Mesendoderm (in vitro differentiated cells): ENCODE measurements around the gene KDM1B. TPM values are rescaled to one million over a fixed set of nuclear protein-coding genes. Genes with fewer than 3 reads are reported as not detected.

Source experiments
- DNase-seq: peaks from one replicate; pipeline ENCODE4 v3.0.0; 2013
- H2AK5ac ChIP-seq: 2 replicates; pipeline ENCODE4 v1.6.1; 2013; ENCODE audit warnings: low read length, inconsistent platforms
- H2BK120ac ChIP-seq: 2 replicates; pipeline ENCODE4 v1.6.1; 2013; ENCODE audit warnings: low read depth, mild to moderate bottlenecking, low read length, moderate library complexity, mixed read lengths
- H2BK15ac ChIP-seq: replicated peaks from 2 replicates; pipeline ENCODE4 v1.6.1; 2013; ENCODE audit warnings: low read depth, mild to moderate bottlenecking, moderate library complexity
- H2BK5ac ChIP-seq: 2 replicates; pipeline ENCODE4 v1.6.1; 2013; ENCODE audit warnings: low read length, inconsistent platforms
- H3K18ac ChIP-seq: 2 replicates; pipeline ENCODE4 v1.6.1; 2013; ENCODE audit warnings: mild to moderate bottlenecking, low read length, mixed read lengths
- H3K23ac ChIP-seq: one replicate; pipeline ENCODE4 v1.6.1; 2013; ENCODE audit warnings: low read length
- H3K27ac ChIP-seq: 2 replicates; pipeline ENCODE4 v1.5.1; 2013; ENCODE audit warnings: low read depth, mild to moderate bottlenecking, inconsistent platforms, low read length, moderate library complexity
- H3K27me3 ChIP-seq: 2 replicates; pipeline ENCODE4 v1.6.1; 2013; ENCODE audit warnings: low read length, control low read depth, mild to moderate bottlenecking, inconsistent platforms; ENCODE audit not compliant: insufficient read depth, poor library complexity
- H3K36me3 ChIP-seq: 2 replicates; pipeline ENCODE4 v1.6.1; 2013; ENCODE audit warnings: low read length, inconsistent platforms; ENCODE audit not compliant: control insufficient read depth, insufficient read depth
- H3K4ac ChIP-seq: one replicate; pipeline ENCODE4 v1.6.1; 2013; ENCODE audit warnings: low read depth, mild to moderate bottlenecking, low read length, moderate library complexity
- H3K4me1 ChIP-seq: 2 replicates; pipeline ENCODE4 v1.6.1; 2013; ENCODE audit warnings: low read depth, low read length, inconsistent platforms; ENCODE audit not compliant: control insufficient read depth
- H3K4me2 ChIP-seq: 2 replicates; pipeline ENCODE4 v1.6.1; 2013; ENCODE audit warnings: low read length
- H3K4me3 ChIP-seq: 2 replicates; pipeline ENCODE4 v1.5.1; 2013; ENCODE audit warnings: mild to moderate bottlenecking, low read length
- H3K56ac ChIP-seq: one replicate; pipeline ENCODE4 v1.6.1; 2013; ENCODE audit warnings: low read length
- H3K79me1 ChIP-seq: 2 replicates; pipeline ENCODE4 v1.6.1; 2013; ENCODE audit warnings: low read length, inconsistent platforms
- H3K79me2 ChIP-seq: 2 replicates; pipeline ENCODE4 v1.6.1; 2013; ENCODE audit warnings: mild to moderate bottlenecking, low read length; ENCODE audit not compliant: control insufficient read depth, insufficient read depth
- H3K9ac ChIP-seq: 2 replicates; pipeline ENCODE4 v1.6.1; 2013; ENCODE audit warnings: low read length, inconsistent platforms
- H4K5ac ChIP-seq: one replicate; pipeline ENCODE4 v1.6.1; 2013; ENCODE audit warnings: low read length
- H4K8ac ChIP-seq: one replicate; pipeline ENCODE4 v1.6.1; 2013; ENCODE audit warnings: low read depth, mild to moderate bottlenecking, control low read depth, low read length, moderate library complexity
- WGBS: extraction: QIAGEN DNeasy Blood & Tissue Kit; methylation state at CpG from one replicate; pipeline ENCODE4 v1.1.7; 2013; ENCODE audit warnings: low lambda C conversion rate, missing lambda C conversion rate; ENCODE audit not compliant: insufficient coverage; ENCODE audit errors: extremely low coverage; 5-methylcytosine and 5-hydroxymethylcytosine counted together
- polyA plus RNA-seq, 2 experiments: library from polyadenylated mRNA; stranded (reverse); fragments of 200-250 nt; gene quantifications; one replicate each; pipeline ENCODE4 v1.2.3, GENCODE V29; 2013

Gene KDM1B, protein sequence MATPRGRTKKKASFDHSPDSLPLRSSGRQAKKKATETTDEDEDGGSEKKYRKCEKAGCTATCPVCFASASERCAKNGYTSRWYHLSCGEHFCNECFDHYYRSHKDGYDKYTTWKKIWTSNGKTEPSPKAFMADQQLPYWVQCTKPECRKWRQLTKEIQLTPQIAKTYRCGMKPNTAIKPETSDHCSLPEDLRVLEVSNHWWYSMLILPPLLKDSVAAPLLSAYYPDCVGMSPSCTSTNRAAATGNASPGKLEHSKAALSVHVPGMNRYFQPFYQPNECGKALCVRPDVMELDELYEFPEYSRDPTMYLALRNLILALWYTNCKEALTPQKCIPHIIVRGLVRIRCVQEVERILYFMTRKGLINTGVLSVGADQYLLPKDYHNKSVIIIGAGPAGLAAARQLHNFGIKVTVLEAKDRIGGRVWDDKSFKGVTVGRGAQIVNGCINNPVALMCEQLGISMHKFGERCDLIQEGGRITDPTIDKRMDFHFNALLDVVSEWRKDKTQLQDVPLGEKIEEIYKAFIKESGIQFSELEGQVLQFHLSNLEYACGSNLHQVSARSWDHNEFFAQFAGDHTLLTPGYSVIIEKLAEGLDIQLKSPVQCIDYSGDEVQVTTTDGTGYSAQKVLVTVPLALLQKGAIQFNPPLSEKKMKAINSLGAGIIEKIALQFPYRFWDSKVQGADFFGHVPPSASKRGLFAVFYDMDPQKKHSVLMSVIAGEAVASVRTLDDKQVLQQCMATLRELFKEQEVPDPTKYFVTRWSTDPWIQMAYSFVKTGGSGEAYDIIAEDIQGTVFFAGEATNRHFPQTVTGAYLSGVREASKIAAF
- 4.8 TPM for polyA plus RNA-seq (2013, experiment 1 of 2)
- polyA plus RNA-seq (2013, experiment 2 of 2), result 4.7 TPM

DNA sequence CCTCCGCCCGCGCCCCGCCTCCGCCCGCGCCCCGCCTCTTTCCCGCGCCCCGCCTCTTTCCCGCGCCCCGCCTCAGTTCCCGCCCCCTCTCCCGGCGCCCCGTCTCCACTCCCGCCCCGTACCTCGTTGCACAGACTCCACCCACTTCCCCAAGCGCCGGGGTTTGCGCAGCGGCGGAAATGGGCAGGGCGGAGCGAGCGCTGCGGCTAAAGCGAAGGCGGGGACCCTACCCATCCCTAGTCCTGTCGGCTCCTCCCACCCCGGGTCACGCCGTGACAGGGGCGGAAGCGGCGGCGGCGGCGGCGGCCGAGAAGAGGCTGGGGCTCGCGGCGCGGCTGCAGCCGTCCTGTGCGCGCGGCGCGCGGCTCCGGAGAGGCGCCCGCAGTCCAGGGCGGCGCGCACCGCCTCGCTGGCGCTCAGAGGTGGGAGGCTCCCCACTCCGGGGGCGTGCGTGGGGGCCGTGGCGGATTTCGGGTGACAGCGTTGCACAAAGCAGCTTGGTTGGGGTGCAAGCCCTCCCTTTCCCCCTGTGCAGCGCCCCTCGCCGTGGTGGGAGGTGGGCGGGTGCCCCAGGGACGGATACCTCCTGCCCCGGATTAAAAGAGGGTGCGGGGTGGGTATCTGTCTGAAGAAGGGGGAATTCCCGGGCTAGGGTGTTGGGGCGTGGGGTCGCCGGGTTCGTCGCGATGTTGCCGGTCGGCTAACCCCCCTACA, at the start of gene KDM1B:
Gene KDM1B, plus strand, starts transcription at position 273 of the 714 bp plus-strand sequence. CDS start 4,474 bp downstream, outside the sequence.
- no peak within 1 kb of the TSS for H2BK15ac ChIP-seq
- H3K27ac ChIP-seq, result peak within 1 kb of the TSS; percentile 83
- peak within 1 kb of the TSS; percentile 98 for H3K18ac ChIP-seq
- H3K79me2 ChIP-seq, result no peaks in the 10 kb centered on the region
- H3K36me3 ChIP-seq, result no peaks in the 10 kb centered on the region
- no peak within 1 kb of the TSS for H2AK5ac ChIP-seq
- DNase-seq, result peak; percentile 99
- no peak within 1 kb of the TSS for H3K23ac ChIP-seq
- peak within 1 kb of the TSS; percentile 79 for H3K4me2 ChIP-seq
- peak within 1 kb of the TSS; percentile 92 for H3K9ac ChIP-seq
- H3K27me3 ChIP-seq, result no peaks in the 10 kb centered on the region
- H4K5ac ChIP-seq, result no peak within 1 kb of the TSS
- H3K56ac ChIP-seq, result peak within 1 kb of the TSS; percentile 94
- peak within 1 kb of the TSS; percentile 97 for H3K4me3 ChIP-seq
- H3K4me1 ChIP-seq, result peaks cover 3% of the 10 kb centered on the region
- H3K79me1 ChIP-seq, result no peaks in the 10 kb centered on the region
- H2BK5ac ChIP-seq, result peak within 1 kb of the TSS; percentile 46
- H2BK120ac ChIP-seq, result peak within 1 kb of the TSS; percentile 39
- WGBS, result no CpG with 5 or more reads among the region's 87 CpGs
- H3K4ac ChIP-seq, result peak within 1 kb of the TSS; percentile 46
- no peak within 1 kb of the TSS for H4K8ac ChIP-seq

DNA sequence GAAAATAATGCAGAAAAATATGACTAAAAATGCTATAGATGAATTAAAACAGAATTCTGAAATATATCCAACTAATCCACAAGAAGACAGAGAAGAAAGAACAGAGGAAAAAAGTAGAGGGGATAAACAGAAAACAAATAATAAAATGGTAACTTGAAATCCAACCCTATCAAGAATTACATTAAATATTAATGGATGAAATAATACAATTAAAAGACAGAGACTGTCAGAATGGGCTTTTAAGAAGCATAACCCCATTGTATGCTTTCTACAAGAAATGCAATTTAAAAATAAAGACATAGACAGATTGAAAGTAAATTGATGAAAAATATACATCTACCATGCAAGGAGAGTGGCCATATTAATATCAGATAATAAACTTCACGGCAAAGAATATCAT, 48.2 kb upstream of the KDM1B start:
- Histone ChIP-seq H3K23ac (no peak overlapping the region), H2BK120ac (no peak overlapping the region), H3K79me2 (no peaks in the 10 kb centered on the region), H4K5ac (no peak overlapping the region), H3K27ac (no peak overlapping the region), H3K4me2 (no peak overlapping the region), H3K27me3 (no peaks in the 10 kb centered on the region), H3K18ac (no peak overlapping the region), H2BK5ac (no peak overlapping the region), H2BK15ac (no peak overlapping the region), H3K56ac (no peak overlapping the region), H3K4me1 (no peaks in the 10 kb centered on the region), H3K4ac (no peak overlapping the region), H2AK5ac (no peak overlapping the region), H3K36me3 (no peaks in the 10 kb centered on the region), H3K79me1 (no peaks in the 10 kb centered on the region), H4K8ac (no peak overlapping the region), H3K9ac (no peak overlapping the region), H3K4me3 (no peak overlapping the region)
- DNase-seq, result no peak
- no CpG with 5 or more reads among the region's 1 CpG for WGBS

DNA sequence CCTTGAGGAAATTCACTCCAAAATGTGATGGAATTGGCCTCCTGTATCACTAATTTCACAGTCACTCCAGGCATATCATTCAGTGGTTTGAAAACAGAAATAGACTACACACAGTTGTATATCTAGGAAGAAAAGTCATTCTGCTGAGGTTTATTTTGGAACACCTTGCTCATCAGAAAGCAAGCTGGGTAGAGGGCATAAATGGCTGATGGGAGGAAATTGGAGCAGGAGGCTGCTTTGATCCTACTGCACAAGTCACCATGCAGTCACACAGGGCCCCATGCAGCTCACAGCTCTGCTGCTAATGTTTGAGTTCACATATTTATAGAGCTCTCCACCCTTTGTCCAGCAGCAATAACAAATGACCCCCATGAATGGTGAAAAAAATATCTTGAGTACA, 45.1 kb upstream of the KDM1B start:
- Histone ChIP-seq H2BK15ac (no peak overlapping the region), H3K23ac (no peak overlapping the region), H3K79me1 (no peaks in the 10 kb centered on the region), H2BK120ac (no peak overlapping the region), H2AK5ac (no peak overlapping the region), H3K18ac (no peak overlapping the region), H3K4me2 (no peak overlapping the region), H3K4ac (no peak overlapping the region), H3K4me1 (no peaks in the 10 kb centered on the region), H3K36me3 (no peaks in the 10 kb centered on the region), H4K5ac (no peak overlapping the region), H3K9ac (no peak overlapping the region), H2BK5ac (no peak overlapping the region), H3K27me3 (no peaks in the 10 kb centered on the region), H4K8ac (no peak overlapping the region), H3K27ac (no peak overlapping the region), H3K56ac (no peak overlapping the region), H3K4me3 (no peak overlapping the region), H3K79me2 (no peaks in the 10 kb centered on the region)
- no peak for DNase-seq

DNA sequence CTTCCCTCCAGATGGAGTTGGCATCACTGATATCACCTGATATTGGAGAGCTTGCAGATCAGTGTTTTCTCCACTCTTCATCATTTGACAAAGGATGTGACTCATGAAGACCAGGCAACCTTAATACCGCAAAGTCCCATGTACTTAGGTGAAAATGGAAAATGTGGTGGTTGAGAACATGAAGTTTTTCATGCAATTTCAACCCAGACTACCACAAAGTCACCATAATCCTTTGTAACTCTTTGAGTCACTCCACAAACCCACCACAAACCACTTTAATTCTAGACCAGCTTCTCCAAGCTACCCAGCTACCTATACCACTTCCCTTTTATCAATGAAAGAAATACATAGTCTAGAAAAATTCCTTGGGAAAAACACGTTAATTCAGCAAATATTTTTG, 39.9 kb upstream of the KDM1B start:
- H2AK5ac ChIP-seq, result no peak overlapping the region
- no peak overlapping the region for H4K5ac ChIP-seq
- H2BK5ac ChIP-seq, result no peak overlapping the region
- H3K27ac ChIP-seq, result no peak overlapping the region
- H3K18ac ChIP-seq, result no peak overlapping the region
- no peaks in the 10 kb centered on the region for H3K4me1 ChIP-seq
- no peak overlapping the region for H2BK120ac ChIP-seq
- no peak overlapping the region for H3K9ac ChIP-seq
- H3K27me3 ChIP-seq, result no peaks in the 10 kb centered on the region
- H3K4me2 ChIP-seq, result no peak overlapping the region
- H3K4ac ChIP-seq, result no peak overlapping the region
- no peaks in the 10 kb centered on the region for H3K79me1 ChIP-seq
- no peak overlapping the region for H3K23ac ChIP-seq
- H4K8ac ChIP-seq, result no peak overlapping the region
- WGBS, result no CpG with 5 or more reads among the region's 2 CpGs
- H3K56ac ChIP-seq, result no peak overlapping the region
- no peak overlapping the region for H3K4me3 ChIP-seq
- H2BK15ac ChIP-seq, result no peak overlapping the region
- no peaks in the 10 kb centered on the region for H3K36me3 ChIP-seq
- no peaks in the 10 kb centered on the region for H3K79me2 ChIP-seq
- no peak for DNase-seq

DNA sequence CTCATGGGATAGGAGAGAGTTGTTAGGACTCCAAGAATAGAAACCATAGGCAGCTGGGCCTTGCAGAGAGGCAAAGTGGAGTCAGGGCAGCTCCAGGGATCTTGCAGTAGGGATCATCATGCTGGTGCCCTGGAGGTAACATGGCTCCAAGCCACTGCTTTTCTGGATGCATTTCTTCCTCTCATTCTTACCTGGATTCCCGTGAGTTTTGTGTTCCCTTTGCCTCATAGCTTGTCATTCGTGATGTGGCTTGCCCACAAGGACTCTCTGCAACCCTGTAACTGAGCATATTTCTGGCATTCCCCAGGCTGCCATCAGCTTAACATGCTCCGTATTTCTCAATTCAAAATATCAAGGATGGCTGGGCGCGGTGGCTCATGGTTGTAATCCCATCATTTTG, 38.1 kb upstream of the KDM1B start:
- Histone ChIP-seq H3K4ac (no peak overlapping the region), H2BK15ac (no peak overlapping the region), H3K79me2 (no peaks in the 10 kb centered on the region), H3K27me3 (no peaks in the 10 kb centered on the region), H3K36me3 (no peaks in the 10 kb centered on the region), H3K4me2 (no peak overlapping the region), H3K79me1 (no peaks in the 10 kb centered on the region), H3K56ac (no peak overlapping the region), H3K4me1 (no peaks in the 10 kb centered on the region), H3K27ac (no peak overlapping the region), H4K8ac (no peak overlapping the region), H3K23ac (no peak overlapping the region), H3K18ac (no peak overlapping the region), H2AK5ac (no peak overlapping the region), H3K4me3 (no peak overlapping the region), H4K5ac (no peak overlapping the region), H3K9ac (no peak overlapping the region), H2BK120ac (no peak overlapping the region), H2BK5ac (no peak overlapping the region)
- WGBS, result no CpG with 5 or more reads among the region's 5 CpGs
- no peak for DNase-seq
